ENCODE data around the gene TBL1X.

- TF ChIP-seq EZH2 (IDR thresholded peaks at IDR 0.05; ENCODE audit: low read depth, unreplicated experiment) (no peak), POLR2AphosphoS5 (IDR thresholded peaks at IDR 0.05; ENCODE audit: low read depth) (no peak), ZNF331 (CRISPR knock-in tag; IDR thresholded peaks at IDR 0.05; ENCODE audit: low read depth) (no peak), JUNB (IDR thresholded peaks at IDR 0.05; ENCODE audit: unreplicated experiment) (no peak), CREB1 (CRISPR knock-in tag; IDR thresholded peaks at IDR 0.05; ENCODE audit: low read depth) (no peak), EZH2phosphoT487 (IDR thresholded peaks at IDR 0.05; ENCODE audit: unreplicated experiment) (no peak), STAT1 (IDR thresholded peaks at IDR 0.05; ENCODE audit: unreplicated experiment) (no peak), NANOG (IDR thresholded peaks at IDR 0.05; ENCODE audit: borderline replicate concordance) (no peak), ZNF114 (CRISPR knock-in tag; IDR thresholded peaks at IDR 0.05) (no peak)
- TF ChIP-seq, protein P1, sequence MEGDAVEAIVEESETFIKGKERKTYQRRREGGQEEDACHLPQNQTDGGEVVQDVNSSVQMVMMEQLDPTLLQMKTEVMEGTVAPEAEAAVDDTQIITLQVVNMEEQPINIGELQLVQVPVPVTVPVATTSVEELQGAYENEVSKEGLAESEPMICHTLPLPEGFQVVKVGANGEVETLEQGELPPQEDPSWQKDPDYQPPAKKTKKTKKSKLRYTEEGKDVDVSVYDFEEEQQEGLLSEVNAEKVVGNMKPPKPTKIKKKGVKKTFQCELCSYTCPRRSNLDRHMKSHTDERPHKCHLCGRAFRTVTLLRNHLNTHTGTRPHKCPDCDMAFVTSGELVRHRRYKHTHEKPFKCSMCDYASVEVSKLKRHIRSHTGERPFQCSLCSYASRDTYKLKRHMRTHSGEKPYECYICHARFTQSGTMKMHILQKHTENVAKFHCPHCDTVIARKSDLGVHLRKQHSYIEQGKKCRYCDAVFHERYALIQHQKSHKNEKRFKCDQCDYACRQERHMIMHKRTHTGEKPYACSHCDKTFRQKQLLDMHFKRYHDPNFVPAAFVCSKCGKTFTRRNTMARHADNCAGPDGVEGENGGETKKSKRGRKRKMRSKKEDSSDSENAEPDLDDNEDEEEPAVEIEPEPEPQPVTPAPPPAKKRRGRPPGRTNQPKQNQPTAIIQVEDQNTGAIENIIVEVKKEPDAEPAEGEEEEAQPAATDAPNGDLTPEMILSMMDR (conservative IDR thresholded peaks at IDR 0.05; ENCODE audit: low read depth in 2 of 2) = no peak
- TF ChIP-seq, protein P2, sequence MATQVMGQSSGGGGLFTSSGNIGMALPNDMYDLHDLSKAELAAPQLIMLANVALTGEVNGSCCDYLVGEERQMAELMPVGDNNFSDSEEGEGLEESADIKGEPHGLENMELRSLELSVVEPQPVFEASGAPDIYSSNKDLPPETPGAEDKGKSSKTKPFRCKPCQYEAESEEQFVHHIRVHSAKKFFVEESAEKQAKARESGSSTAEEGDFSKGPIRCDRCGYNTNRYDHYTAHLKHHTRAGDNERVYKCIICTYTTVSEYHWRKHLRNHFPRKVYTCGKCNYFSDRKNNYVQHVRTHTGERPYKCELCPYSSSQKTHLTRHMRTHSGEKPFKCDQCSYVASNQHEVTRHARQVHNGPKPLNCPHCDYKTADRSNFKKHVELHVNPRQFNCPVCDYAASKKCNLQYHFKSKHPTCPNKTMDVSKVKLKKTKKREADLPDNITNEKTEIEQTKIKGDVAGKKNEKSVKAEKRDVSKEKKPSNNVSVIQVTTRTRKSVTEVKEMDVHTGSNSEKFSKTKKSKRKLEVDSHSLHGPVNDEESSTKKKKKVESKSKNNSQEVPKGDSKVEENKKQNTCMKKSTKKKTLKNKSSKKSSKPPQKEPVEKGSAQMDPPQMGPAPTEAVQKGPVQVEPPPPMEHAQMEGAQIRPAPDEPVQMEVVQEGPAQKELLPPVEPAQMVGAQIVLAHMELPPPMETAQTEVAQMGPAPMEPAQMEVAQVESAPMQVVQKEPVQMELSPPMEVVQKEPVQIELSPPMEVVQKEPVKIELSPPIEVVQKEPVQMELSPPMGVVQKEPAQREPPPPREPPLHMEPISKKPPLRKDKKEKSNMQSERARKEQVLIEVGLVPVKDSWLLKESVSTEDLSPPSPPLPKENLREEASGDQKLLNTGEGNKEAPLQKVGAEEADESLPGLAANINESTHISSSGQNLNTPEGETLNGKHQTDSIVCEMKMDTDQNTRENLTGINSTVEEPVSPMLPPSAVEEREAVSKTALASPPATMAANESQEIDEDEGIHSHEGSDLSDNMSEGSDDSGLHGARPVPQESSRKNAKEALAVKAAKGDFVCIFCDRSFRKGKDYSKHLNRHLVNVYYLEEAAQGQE (IDR thresholded peaks at IDR 0.05; ENCODE audit: unreplicated experiment) = no peak
- TF ChIP-seq, protein P3, sequence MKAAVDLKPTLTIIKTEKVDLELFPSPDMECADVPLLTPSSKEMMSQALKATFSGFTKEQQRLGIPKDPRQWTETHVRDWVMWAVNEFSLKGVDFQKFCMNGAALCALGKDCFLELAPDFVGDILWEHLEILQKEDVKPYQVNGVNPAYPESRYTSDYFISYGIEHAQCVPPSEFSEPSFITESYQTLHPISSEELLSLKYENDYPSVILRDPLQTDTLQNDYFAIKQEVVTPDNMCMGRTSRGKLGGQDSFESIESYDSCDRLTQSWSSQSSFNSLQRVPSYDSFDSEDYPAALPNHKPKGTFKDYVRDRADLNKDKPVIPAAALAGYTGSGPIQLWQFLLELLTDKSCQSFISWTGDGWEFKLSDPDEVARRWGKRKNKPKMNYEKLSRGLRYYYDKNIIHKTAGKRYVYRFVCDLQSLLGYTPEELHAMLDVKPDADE (IDR thresholded peaks at IDR 0.05) = no peak
- TF ChIP-seq, protein P4, sequence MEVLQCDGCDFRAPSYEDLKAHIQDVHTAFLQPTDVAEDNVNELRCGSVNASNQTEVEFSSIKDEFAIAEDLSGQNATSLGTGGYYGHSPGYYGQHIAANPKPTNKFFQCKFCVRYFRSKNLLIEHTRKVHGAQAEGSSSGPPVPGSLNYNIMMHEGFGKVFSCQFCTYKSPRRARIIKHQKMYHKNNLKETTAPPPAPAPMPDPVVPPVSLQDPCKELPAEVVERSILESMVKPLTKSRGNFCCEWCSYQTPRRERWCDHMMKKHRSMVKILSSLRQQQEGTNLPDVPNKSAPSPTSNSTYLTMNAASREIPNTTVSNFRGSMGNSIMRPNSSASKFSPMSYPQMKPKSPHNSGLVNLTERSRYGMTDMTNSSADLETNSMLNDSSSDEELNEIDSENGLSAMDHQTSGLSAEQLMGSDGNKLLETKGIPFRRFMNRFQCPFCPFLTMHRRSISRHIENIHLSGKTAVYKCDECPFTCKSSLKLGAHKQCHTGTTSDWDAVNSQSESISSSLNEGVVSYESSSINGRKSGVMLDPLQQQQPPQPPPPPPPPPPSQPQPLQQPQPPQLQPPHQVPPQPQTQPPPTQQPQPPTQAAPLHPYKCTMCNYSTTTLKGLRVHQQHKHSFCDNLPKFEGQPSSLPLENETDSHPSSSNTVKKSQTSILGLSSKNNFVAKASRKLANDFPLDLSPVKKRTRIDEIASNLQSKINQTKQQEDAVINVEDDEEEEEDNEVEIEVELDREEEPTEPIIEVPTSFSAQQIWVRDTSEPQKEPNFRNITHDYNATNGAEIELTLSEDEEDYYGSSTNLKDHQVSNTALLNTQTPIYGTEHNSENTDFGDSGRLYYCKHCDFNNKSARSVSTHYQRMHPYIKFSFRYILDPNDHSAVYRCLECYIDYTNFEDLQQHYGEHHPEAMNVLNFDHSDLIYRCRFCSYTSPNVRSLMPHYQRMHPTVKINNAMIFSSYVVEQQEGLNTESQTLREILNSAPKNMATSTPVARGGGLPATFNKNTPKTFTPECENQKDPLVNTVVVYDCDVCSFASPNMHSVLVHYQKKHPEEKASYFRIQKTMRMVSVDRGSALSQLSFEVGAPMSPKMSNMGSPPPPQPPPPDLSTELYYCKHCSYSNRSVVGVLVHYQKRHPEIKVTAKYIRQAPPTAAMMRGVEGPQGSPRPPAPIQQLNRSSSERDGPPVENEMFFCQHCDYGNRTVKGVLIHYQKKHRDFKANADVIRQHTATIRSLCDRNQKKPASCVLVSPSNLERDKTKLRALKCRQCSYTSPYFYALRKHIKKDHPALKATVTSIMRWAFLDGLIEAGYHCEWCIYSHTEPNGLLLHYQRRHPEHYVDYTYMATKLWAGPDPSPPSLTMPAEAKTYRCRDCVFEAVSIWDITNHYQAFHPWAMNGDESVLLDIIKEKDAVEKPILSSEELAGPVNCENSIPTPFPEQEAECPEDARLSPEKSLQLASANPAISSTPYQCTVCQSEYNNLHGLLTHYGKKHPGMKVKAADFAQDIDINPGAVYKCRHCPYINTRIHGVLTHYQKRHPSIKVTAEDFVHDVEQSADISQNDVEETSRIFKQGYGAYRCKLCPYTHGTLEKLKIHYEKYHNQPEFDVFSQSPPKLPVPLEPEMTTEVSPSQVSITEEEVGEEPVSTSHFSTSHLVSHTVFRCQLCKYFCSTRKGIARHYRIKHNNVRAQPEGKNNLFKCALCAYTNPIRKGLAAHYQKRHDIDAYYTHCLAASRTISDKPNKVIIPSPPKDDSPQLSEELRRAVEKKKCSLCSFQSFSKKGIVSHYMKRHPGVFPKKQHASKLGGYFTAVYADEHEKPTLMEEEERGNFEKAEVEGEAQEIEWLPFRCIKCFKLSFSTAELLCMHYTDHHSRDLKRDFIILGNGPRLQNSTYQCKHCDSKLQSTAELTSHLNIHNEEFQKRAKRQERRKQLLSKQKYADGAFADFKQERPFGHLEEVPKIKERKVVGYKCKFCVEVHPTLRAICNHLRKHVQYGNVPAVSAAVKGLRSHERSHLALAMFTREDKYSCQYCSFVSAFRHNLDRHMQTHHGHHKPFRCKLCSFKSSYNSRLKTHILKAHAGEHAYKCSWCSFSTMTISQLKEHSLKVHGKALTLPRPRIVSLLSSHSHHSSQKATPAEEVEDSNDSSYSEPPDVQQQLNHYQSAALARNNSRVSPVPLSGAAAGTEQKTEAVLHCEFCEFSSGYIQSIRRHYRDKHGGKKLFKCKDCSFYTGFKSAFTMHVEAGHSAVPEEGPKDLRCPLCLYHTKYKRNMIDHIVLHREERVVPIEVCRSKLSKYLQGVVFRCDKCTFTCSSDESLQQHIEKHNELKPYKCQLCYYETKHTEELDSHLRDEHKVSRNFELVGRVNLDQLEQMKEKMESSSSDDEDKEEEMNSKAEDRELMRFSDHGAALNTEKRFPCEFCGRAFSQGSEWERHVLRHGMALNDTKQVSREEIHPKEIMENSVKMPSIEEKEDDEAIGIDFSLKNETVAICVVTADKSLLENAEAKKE (CRISPR knock-in tag; IDR thresholded peaks at IDR 0.05) = no peak
These were observed 280.7 kb downstream of the TBL1X start for GRCh38 chrX:9745417-9746115.

All from GM23338 (cell line).